ENCODE data around the gene VPREB1.
"Not testable (repeated sequence)": the region's sequence is repeated elsewhere in the genome, so short reads cannot be mapped to it uniquely, and the experiment has no call there.

Gene VPREB1

GRCh38 chr22:22215659-22216449 lies 28.7 kb upstream of the VPREB1 start:
- H2AFZ ChIP-seq (ENCODE audit: low read depth, low read length): no peak overlapping the region
- H3K79me2 ChIP-seq (ENCODE audit: low read length): no peaks in the 10 kb centered on the region
- H3K27me3 ChIP-seq (ENCODE audit: low read depth, low read length): peaks cover 3% of the 10 kb centered on the region; the same call in 1 of the 2 replicates
- H3K4me2 ChIP-seq (ENCODE audit: low read length): no peak overlapping the region
- H3K9me3 ChIP-seq (ENCODE audit: insufficient read depth, low read length): no peaks in the 10 kb centered on the region
- TF ChIP-seq EZH2phosphoT487 (IDR thresholded peaks at IDR 0.05; ENCODE audit: low read depth) (no peak), CTCF (IDR thresholded peaks at IDR 0.05; ENCODE audit: low read depth, low read length) (no peak)
- H3K27ac ChIP-seq (ENCODE audit: low read length): no peak overlapping the region
- H3K9ac ChIP-seq (ENCODE audit: low read length): no peak overlapping the region
- H3K36me3 ChIP-seq (replicated peaks; ENCODE audit: low read depth, low read length): no peaks in the 10 kb centered on the region
- H3K4me1 ChIP-seq (ENCODE audit: low read length): peaks cover 7% of the 10 kb centered on the region; the same call in 1 of the 2 replicates
- no peaks in the 10 kb centered on the region for H4K20me1 ChIP-seq (ENCODE audit: insufficient read depth, low read length)
- no peak overlapping the region for H3K4me3 ChIP-seq (ENCODE audit: low read length)

GRCh38 chr22:22216450-22216959 lies 28.1 kb upstream of the VPREB1 start:
- no peak overlapping the region for H3K27ac ChIP-seq (ENCODE audit: low read length)
- peaks cover 3% of the 10 kb centered on the region; the same call in 1 of the 2 replicates for H3K27me3 ChIP-seq (ENCODE audit: low read depth, low read length)
- H3K36me3 ChIP-seq (replicated peaks; ENCODE audit: low read depth, low read length): no peaks in the 10 kb centered on the region
- H3K9ac ChIP-seq (ENCODE audit: low read length): no peak overlapping the region
- no peak overlapping the region for H3K4me2 ChIP-seq (ENCODE audit: low read length)
- TF ChIP-seq CTCF (IDR thresholded peaks at IDR 0.05; ENCODE audit: low read depth, low read length): no peak
- no peak for TF ChIP-seq EZH2phosphoT487 (IDR thresholded peaks at IDR 0.05; ENCODE audit: low read depth)
- no peak overlapping the region for H3K4me3 ChIP-seq (ENCODE audit: low read length)
- H4K20me1 ChIP-seq (ENCODE audit: insufficient read depth, low read length): no peaks in the 10 kb centered on the region
- H3K9me3 ChIP-seq (ENCODE audit: insufficient read depth, low read length): no peaks in the 10 kb centered on the region
- H3K4me1 ChIP-seq (ENCODE audit: low read length): peaks cover 7% of the 10 kb centered on the region; the same call in 1 of the 2 replicates
- no peaks in the 10 kb centered on the region for H3K79me2 ChIP-seq (ENCODE audit: low read length)
- H2AFZ ChIP-seq (ENCODE audit: low read depth, low read length): no peak overlapping the region

- Histone ChIP-seq H3K4me1 (ENCODE audit: low read length) (peaks cover 7% of the 10 kb centered on the region; the same call in 1 of the 2 replicates), H3K4me2 (ENCODE audit: low read length) (no peak overlapping the region), H2AFZ (ENCODE audit: low read depth, low read length) (no peak overlapping the region), H3K27ac (ENCODE audit: low read length) (no peak overlapping the region), H3K79me2 (ENCODE audit: low read length) (no peaks in the 10 kb centered on the region), H3K4me3 (ENCODE audit: low read length) (no peak overlapping the region), H3K27me3 (ENCODE audit: low read depth, low read length) (peaks cover under 1% of the 10 kb centered on the region; the same call in 1 of the 2 replicates), H3K9me3 (ENCODE audit: insufficient read depth, low read length) (no peaks in the 10 kb centered on the region), H3K9ac (ENCODE audit: low read length) (no peak overlapping the region), H3K36me3 (replicated peaks; ENCODE audit: low read depth, low read length) (no peaks in the 10 kb centered on the region), H4K20me1 (ENCODE audit: insufficient read depth, low read length) (no peaks in the 10 kb centered on the region)
- TF ChIP-seq CTCF (IDR thresholded peaks at IDR 0.05; ENCODE audit: low read depth, low read length): no peak
- no peak for TF ChIP-seq EZH2phosphoT487 (IDR thresholded peaks at IDR 0.05; ENCODE audit: low read depth)
Observed at GRCh38 chr22:22218302-22218701, 26.3 kb upstream of the VPREB1 start.

- Histone ChIP-seq H3K36me3 (replicated peaks; ENCODE audit: low read depth, low read length) (no peaks in the 10 kb centered on the region), H3K9ac (ENCODE audit: low read length) (no peak overlapping the region), H3K4me1 (ENCODE audit: low read length) (peaks cover 7% of the 10 kb centered on the region; the same call in 1 of the 2 replicates), H3K27me3 (ENCODE audit: low read depth, low read length) (no peaks in the 10 kb centered on the region), H2AFZ (ENCODE audit: low read depth, low read length) (no peak overlapping the region), H3K4me2 (ENCODE audit: low read length) (no peak overlapping the region), H3K9me3 (ENCODE audit: insufficient read depth, low read length) (no peaks in the 10 kb centered on the region), H3K4me3 (ENCODE audit: low read length) (no peak overlapping the region), H3K79me2 (ENCODE audit: low read length) (no peaks in the 10 kb centered on the region), H3K27ac (ENCODE audit: low read length) (no peak overlapping the region), H4K20me1 (ENCODE audit: insufficient read depth, low read length) (no peaks in the 10 kb centered on the region)
- no peak for TF ChIP-seq EZH2phosphoT487 (IDR thresholded peaks at IDR 0.05; ENCODE audit: low read depth)
- no peak for TF ChIP-seq CTCF (IDR thresholded peaks at IDR 0.05; ENCODE audit: low read depth, low read length)
Observed at GRCh38 chr22:22219140-22219996, 25.2 kb upstream of the VPREB1 start.

- H3K27me3 ChIP-seq (ENCODE audit: low read depth, low read length); H3K36me3 ChIP-seq (replicated peaks; ENCODE audit: low read depth, low read length); H3K4me1 ChIP-seq (ENCODE audit: low read length); H2AFZ ChIP-seq (ENCODE audit: low read depth, low read length); H3K9ac ChIP-seq (ENCODE audit: low read length); H3K4me2 ChIP-seq (ENCODE audit: low read length); H4K20me1 ChIP-seq (ENCODE audit: insufficient read depth, low read length); H3K4me3 ChIP-seq (ENCODE audit: low read length); H3K9me3 ChIP-seq (ENCODE audit: insufficient read depth, low read length); H3K27ac ChIP-seq (ENCODE audit: low read length); H3K79me2 ChIP-seq (ENCODE audit: low read length): not testable (repeated sequence)
Observed at GRCh38 chr22:22221043-22221442, 23.5 kb upstream of the VPREB1 start.

All from OCI-LY3 (cell line).